ENCODE data around the gene KLHDC7B.
"Not testable (repeated sequence)": the region's sequence is repeated elsewhere in the genome, so short reads cannot be mapped to it uniquely, and the experiment has no call there.

DNA sequence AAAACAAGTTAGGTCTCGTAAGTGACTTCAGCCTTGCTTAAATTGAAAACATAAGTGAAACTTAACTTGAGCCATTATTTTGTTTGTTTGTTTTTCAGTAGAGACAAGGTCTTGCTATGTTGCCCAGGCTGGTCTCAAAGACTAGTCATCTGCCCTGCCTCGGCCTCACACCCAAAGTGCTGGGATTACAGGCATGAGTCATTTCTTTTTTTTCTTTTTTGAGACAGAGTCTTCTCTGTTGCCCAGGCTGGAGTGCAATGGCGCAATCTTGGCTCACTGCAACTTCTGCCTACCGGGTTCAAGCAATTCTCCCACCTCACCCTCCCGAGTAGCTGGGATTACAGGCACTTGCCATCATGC is 4.1 kb upstream of the KLHDC7B start:
- TF ChIP-seq, protein P1, sequence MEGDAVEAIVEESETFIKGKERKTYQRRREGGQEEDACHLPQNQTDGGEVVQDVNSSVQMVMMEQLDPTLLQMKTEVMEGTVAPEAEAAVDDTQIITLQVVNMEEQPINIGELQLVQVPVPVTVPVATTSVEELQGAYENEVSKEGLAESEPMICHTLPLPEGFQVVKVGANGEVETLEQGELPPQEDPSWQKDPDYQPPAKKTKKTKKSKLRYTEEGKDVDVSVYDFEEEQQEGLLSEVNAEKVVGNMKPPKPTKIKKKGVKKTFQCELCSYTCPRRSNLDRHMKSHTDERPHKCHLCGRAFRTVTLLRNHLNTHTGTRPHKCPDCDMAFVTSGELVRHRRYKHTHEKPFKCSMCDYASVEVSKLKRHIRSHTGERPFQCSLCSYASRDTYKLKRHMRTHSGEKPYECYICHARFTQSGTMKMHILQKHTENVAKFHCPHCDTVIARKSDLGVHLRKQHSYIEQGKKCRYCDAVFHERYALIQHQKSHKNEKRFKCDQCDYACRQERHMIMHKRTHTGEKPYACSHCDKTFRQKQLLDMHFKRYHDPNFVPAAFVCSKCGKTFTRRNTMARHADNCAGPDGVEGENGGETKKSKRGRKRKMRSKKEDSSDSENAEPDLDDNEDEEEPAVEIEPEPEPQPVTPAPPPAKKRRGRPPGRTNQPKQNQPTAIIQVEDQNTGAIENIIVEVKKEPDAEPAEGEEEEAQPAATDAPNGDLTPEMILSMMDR (IDR thresholded peaks at IDR 0.05; ENCODE audit: low read depth, low read length): not testable (repeated sequence)
- not testable (repeated sequence) for TF ChIP-seq EZH2phosphoT487 (IDR thresholded peaks at IDR 0.05; ENCODE audit: low read depth)

Data from OCI-LY3 (cell line).